Stimulated activated naive B cell treated with anti-CD40 and anti-IgM and Interleukin-4, amounts not matched to agents 10 μg/mL and 1 μg/mL and 100 μg/mL, for 72 hours (primary cell): ENCODE data around the gene PDZD7.

Experiments
- ATAC-seq, 2 donors: fragments of 150-1000 bp; cut with Tn5 transposase; replicated peaks; 2 replicates each; pipeline ENCODE4 v1.10.0; 2021; ENCODE audit warnings: moderate library complexity in 1 of 2
- DNase-seq: peaks from one replicate; pipeline ENCODE4 v3.0.0; 2021
- H3K27ac Mint-ChIP-seq: one replicate; pipeline ENCODE4 v1.8.0; 2022; ENCODE audit warnings: mild to moderate bottlenecking, mixed read lengths
- H3K27me3 Mint-ChIP-seq, 2 donors: one replicate each; pipeline ENCODE4 v1.8.0; 2022; ENCODE audit warnings: mixed read lengths in 2 of 2
- H3K36me3 Mint-ChIP-seq, 2 donors: one replicate each; pipeline ENCODE4 v1.8.0; 2022; ENCODE audit warnings: mixed read lengths in 2 of 2, mild to moderate bottlenecking in 1 of 2
- H3K4me1 Mint-ChIP-seq, 2 donors: one replicate each; pipeline ENCODE4 v1.8.0; 2022; ENCODE audit warnings: mixed read lengths in 2 of 2, mild to moderate bottlenecking in 1 of 2
- H3K4me3 Mint-ChIP-seq, 2 donors: one replicate each; pipeline ENCODE4 v1.8.0; 2022; ENCODE audit warnings: mild to moderate bottlenecking in 2 of 2, mixed read lengths in 2 of 2, moderate library complexity in 1 of 2
- H3K9me3 Mint-ChIP-seq, 2 donors: one replicate each; pipeline ENCODE4 v1.8.0; 2022; ENCODE audit warnings: mixed read lengths in 2 of 2, mild to moderate bottlenecking in 1 of 2

The PDZD7 gene

GRCh38 chr10:101012525-101013364, 18.2 kb downstream of the PDZD7 start:
- Mint-ChIP-seq H3K27me3 (peaks cover 33 to 36% of the 10 kb centered on the region in 2 donors), H3K36me3 (no peaks in the 10 kb centered on the region), H3K4me3 (peak overlapping the region in 1 of 2 donors; percentile 0), H3K9me3 (no peaks in the 10 kb centered on the region), H3K4me1 (peaks cover 20 to 24% of the 10 kb centered on the region in 2 donors), H3K27ac (peak overlapping the region; percentile 70)
- ATAC-seq: peak; percentile 91 to 92
- DNase-seq: peak; percentile 57

- Mint-ChIP-seq H3K9me3 (no peaks in the 10 kb centered on the region), H3K27me3 (peaks cover 24 to 26% of the 10 kb centered on the region in 2 donors), H3K4me3 (no peak overlapping the region), H3K4me1 (peaks cover 18 to 20% of the 10 kb centered on the region in 2 donors), H3K27ac (no peak overlapping the region), H3K36me3 (no peaks in the 10 kb centered on the region)
- no peak for DNase-seq
- no peak for ATAC-seq
Observed at GRCh38 chr10:101011517-101012423, 19.2 kb downstream of the PDZD7 start.

- Mint-ChIP-seq H3K36me3 (peaks cover 1 to 4% of the 10 kb centered on the region in 2 donors), H3K4me1 (peaks cover 18 to 20% of the 10 kb centered on the region in 2 donors), H3K4me3 (no peak overlapping the region), H3K27ac (no peak overlapping the region), H3K27me3 (peaks cover 12 to 13% of the 10 kb centered on the region in 2 donors), H3K9me3 (no peaks in the 10 kb centered on the region)
- ATAC-seq (no peak), DNase-seq (no peak)
Observed at GRCh38 chr10:101010329-101010728, 20.6 kb downstream of the PDZD7 start.

GRCh38 chr10:101008823-101009423, 22.0 kb downstream of the PDZD7 start:
- H3K27me3 Mint-ChIP-seq: peaks cover 4 to 5% of the 10 kb centered on the region in 2 donors
- H3K36me3 Mint-ChIP-seq: peaks cover 4 to 10% of the 10 kb centered on the region in 2 donors
- no peak overlapping the region for H3K27ac Mint-ChIP-seq
- peaks cover 11% of the 10 kb centered on the region in 2 donors for H3K4me1 Mint-ChIP-seq
- no peak overlapping the region for H3K4me3 Mint-ChIP-seq
- no peak for DNase-seq
- ATAC-seq: no peak
- H3K9me3 Mint-ChIP-seq: no peaks in the 10 kb centered on the region

GRCh38 chr10:101007915-101008822, 22.8 kb downstream of the PDZD7 start:
- peaks cover 7% of the 10 kb centered on the region in 2 donors for H3K4me1 Mint-ChIP-seq
- H3K27me3 Mint-ChIP-seq: peaks cover 1 to 2% of the 10 kb centered on the region in 2 donors
- no peak for ATAC-seq
- H3K9me3 Mint-ChIP-seq: no peaks in the 10 kb centered on the region
- peaks cover 9 to 15% of the 10 kb centered on the region in 2 donors for H3K36me3 Mint-ChIP-seq
- H3K4me3 Mint-ChIP-seq: no peak overlapping the region
- no peak for DNase-seq
- H3K27ac Mint-ChIP-seq: no peak overlapping the region

- Mint-ChIP-seq H3K27me3 (no peaks in the 10 kb centered on the region), H3K27ac (no peak overlapping the region), H3K4me3 (no peak overlapping the region), H3K36me3 (peaks cover 9 to 15% of the 10 kb centered on the region in 2 donors), H3K4me1 (no peaks in the 10 kb centered on the region), H3K9me3 (no peaks in the 10 kb centered on the region)
- no peak for ATAC-seq
- no peak for DNase-seq
Observed at GRCh38 chr10:101007099-101007711, 23.7 kb downstream of the PDZD7 start.

GRCh38 chr10:101006593-101007098, 24.3 kb downstream of the PDZD7 start:
- ATAC-seq: no peak
- H3K27me3 Mint-ChIP-seq: no peaks in the 10 kb centered on the region

GRCh38 chr10:101005869-101006567, 24.9 kb downstream of the PDZD7 start:
- Mint-ChIP-seq H3K4me3 (no peak overlapping the region), H3K27me3 (no peaks in the 10 kb centered on the region), H3K36me3 (peaks cover 12 to 17% of the 10 kb centered on the region in 2 donors), H3K9me3 (no peaks in the 10 kb centered on the region), H3K4me1 (peaks cover 3 to 4% of the 10 kb centered on the region in 2 donors), H3K27ac (no peak overlapping the region)
- DNase-seq: no peak
- ATAC-seq: no peak

More at GRCh38 chr10:101006593-101007098, 24.3 kb downstream of the PDZD7 start:
- no peaks in the 10 kb centered on the region for H3K9me3 Mint-ChIP-seq
- H3K4me1 Mint-ChIP-seq: no peaks in the 10 kb centered on the region
- H3K36me3 Mint-ChIP-seq: peaks cover 9 to 15% of the 10 kb centered on the region in 2 donors
- no peak for DNase-seq
- no peak overlapping the region for H3K27ac Mint-ChIP-seq
- no peak overlapping the region for H3K4me3 Mint-ChIP-seq

- DNase-seq (no peak), ATAC-seq (no peak)
- H3K27me3 Mint-ChIP-seq: no peaks in the 10 kb centered on the region
- H3K27ac Mint-ChIP-seq: no peak overlapping the region
- H3K4me1 Mint-ChIP-seq: peaks cover 9% of the 10 kb centered on the region in 2 donors
- peaks cover 12 to 19% of the 10 kb centered on the region in 2 donors for H3K36me3 Mint-ChIP-seq
- H3K4me3 Mint-ChIP-seq: no peak overlapping the region
- H3K9me3 Mint-ChIP-seq: no peaks in the 10 kb centered on the region
Observed at GRCh38 chr10:101005361-101005760, 25.6 kb downstream of the PDZD7 start.

- Mint-ChIP-seq H3K4me3 (no peak overlapping the region), H3K36me3 (peaks cover 12 to 19% of the 10 kb centered on the region in 2 donors), H3K27ac (peak overlapping the region; percentile 42), H3K4me1 (peaks cover 13 to 17% of the 10 kb centered on the region in 2 donors), H3K9me3 (no peaks in the 10 kb centered on the region), H3K27me3 (no peaks in the 10 kb centered on the region)
- ATAC-seq (no peak), DNase-seq (no peak)
Observed at GRCh38 chr10:101003639-101004206, 27.2 kb downstream of the PDZD7 start.

GRCh38 chr10:101002456-101002855, 28.5 kb downstream of the PDZD7 start:
- Mint-ChIP-seq H3K4me1 (peaks cover 21 to 27% of the 10 kb centered on the region in 2 donors), H3K27me3 (no peaks in the 10 kb centered on the region), H3K4me3 (no peak overlapping the region), H3K9me3 (no peaks in the 10 kb centered on the region), H3K27ac (no peak overlapping the region), H3K36me3 (peaks cover 12 to 19% of the 10 kb centered on the region in 2 donors)
- ATAC-seq (no peak), DNase-seq (no peak)

- H3K4me1 Mint-ChIP-seq: peaks cover 22 to 28% of the 10 kb centered on the region in 2 donors
- H3K27me3 Mint-ChIP-seq: no peaks in the 10 kb centered on the region
Observed at GRCh38 chr10:101001659-101002035, 29.3 kb downstream of the PDZD7 start.

More at GRCh38 chr10:101001659-101002035, 29.3 kb downstream of the PDZD7 start:
- ATAC-seq (no peak), DNase-seq (no peak)
- Mint-ChIP-seq H3K4me3 (no peak overlapping the region), H3K9me3 (no peaks in the 10 kb centered on the region), H3K36me3 (peaks cover 12 to 19% of the 10 kb centered on the region in 2 donors), H3K27ac (no peak overlapping the region)
